H1 (cell line): Measurements from ENCODE around the gene CCDC183. TPM values are rescaled to one million over a fixed set of nuclear protein-coding genes. Genes with fewer than 3 reads are reported as not detected.

Source experiments
- polyA plus RNA-seq, 7 experiments: library from polyadenylated mRNA; depleted of rRNA in 3 of 7; stranded (reverse) in 5 of 7; unstranded in 2 of 7; fragments of >200 nt in 5 of 7; fragments of 200-250 nt in 2 of 7; gene quantifications; 1 replicate in 5 of 7; 2 replicates in 1 of 7; 4 replicates in 1 of 7; pipeline versions ENCODE4 v1.2.1 to v1.2.3, GENCODE V29; 2011 to 2013; ENCODE audit warnings: missing spikeins in 2 of 7, mixed read lengths in 2 of 7
- total RNA-seq: library from RNA; stranded (reverse); fragmentation: NEBNext Ultra II Directional; extraction: Animal tissue kit (Norgen Biotek cat#: 25700); gene quantifications from 2 replicates; pipeline ENCODE4 v1.2.1, GENCODE V29; 2021
- TF ChIP-seq, protein P1 (sequence below): fragments of 300-600 bp; sonication (generic); IDR thresholded peaks from 2 replicates; pipeline ENCODE4 v1.7.1; 2012; ENCODE audit warnings: low read length, moderate library complexity, mild to moderate bottlenecking, inconsistent platforms; ENCODE audit not compliant: insufficient replicate concordance

CCDC183 gene
- total and polyA plus RNA-seq, 2 of the 8 experiments (the other 6 are each of a cell fraction or from before 2014, with no cell fraction given) = 0.51 to 1.6 TPM

DNA sequence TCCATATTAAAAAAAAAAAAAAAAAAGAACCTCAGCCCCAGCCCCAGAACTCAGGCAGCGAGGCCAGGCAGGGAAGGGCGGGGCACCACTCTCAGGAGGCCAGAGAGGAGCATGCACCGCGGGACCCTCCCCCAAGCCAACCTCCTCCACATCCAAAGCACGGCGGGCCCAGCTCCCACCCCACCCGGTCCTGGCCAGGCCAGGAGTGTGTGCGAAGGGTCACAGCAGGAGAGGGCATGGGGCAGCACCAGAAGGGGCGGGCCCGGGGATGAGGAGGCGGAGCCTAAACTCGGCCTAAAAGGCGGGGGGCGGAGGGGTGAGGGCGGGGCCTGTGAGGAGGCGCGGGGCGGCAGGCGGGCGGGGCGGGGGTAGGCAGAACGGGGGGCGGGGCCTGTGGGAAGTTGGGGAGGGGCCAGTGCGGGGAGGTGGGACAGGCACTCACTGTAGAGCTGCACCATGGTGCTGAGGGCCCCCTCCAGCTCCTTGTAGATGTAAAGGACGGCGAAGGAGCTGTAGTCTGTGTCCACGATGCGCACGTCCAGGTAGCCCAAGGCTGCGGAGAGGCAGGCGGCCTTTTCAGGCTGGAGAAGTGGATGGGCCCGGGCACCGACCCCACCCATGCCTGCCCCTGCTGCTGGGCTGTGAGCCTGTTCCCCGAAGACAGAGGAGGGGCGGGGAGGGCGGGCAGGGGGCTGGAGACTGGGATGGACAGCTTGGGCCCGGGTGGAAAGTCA lies 33.1 kb upstream of the CCDC183 start (continued):
- TF ChIP-seq, protein P1, sequence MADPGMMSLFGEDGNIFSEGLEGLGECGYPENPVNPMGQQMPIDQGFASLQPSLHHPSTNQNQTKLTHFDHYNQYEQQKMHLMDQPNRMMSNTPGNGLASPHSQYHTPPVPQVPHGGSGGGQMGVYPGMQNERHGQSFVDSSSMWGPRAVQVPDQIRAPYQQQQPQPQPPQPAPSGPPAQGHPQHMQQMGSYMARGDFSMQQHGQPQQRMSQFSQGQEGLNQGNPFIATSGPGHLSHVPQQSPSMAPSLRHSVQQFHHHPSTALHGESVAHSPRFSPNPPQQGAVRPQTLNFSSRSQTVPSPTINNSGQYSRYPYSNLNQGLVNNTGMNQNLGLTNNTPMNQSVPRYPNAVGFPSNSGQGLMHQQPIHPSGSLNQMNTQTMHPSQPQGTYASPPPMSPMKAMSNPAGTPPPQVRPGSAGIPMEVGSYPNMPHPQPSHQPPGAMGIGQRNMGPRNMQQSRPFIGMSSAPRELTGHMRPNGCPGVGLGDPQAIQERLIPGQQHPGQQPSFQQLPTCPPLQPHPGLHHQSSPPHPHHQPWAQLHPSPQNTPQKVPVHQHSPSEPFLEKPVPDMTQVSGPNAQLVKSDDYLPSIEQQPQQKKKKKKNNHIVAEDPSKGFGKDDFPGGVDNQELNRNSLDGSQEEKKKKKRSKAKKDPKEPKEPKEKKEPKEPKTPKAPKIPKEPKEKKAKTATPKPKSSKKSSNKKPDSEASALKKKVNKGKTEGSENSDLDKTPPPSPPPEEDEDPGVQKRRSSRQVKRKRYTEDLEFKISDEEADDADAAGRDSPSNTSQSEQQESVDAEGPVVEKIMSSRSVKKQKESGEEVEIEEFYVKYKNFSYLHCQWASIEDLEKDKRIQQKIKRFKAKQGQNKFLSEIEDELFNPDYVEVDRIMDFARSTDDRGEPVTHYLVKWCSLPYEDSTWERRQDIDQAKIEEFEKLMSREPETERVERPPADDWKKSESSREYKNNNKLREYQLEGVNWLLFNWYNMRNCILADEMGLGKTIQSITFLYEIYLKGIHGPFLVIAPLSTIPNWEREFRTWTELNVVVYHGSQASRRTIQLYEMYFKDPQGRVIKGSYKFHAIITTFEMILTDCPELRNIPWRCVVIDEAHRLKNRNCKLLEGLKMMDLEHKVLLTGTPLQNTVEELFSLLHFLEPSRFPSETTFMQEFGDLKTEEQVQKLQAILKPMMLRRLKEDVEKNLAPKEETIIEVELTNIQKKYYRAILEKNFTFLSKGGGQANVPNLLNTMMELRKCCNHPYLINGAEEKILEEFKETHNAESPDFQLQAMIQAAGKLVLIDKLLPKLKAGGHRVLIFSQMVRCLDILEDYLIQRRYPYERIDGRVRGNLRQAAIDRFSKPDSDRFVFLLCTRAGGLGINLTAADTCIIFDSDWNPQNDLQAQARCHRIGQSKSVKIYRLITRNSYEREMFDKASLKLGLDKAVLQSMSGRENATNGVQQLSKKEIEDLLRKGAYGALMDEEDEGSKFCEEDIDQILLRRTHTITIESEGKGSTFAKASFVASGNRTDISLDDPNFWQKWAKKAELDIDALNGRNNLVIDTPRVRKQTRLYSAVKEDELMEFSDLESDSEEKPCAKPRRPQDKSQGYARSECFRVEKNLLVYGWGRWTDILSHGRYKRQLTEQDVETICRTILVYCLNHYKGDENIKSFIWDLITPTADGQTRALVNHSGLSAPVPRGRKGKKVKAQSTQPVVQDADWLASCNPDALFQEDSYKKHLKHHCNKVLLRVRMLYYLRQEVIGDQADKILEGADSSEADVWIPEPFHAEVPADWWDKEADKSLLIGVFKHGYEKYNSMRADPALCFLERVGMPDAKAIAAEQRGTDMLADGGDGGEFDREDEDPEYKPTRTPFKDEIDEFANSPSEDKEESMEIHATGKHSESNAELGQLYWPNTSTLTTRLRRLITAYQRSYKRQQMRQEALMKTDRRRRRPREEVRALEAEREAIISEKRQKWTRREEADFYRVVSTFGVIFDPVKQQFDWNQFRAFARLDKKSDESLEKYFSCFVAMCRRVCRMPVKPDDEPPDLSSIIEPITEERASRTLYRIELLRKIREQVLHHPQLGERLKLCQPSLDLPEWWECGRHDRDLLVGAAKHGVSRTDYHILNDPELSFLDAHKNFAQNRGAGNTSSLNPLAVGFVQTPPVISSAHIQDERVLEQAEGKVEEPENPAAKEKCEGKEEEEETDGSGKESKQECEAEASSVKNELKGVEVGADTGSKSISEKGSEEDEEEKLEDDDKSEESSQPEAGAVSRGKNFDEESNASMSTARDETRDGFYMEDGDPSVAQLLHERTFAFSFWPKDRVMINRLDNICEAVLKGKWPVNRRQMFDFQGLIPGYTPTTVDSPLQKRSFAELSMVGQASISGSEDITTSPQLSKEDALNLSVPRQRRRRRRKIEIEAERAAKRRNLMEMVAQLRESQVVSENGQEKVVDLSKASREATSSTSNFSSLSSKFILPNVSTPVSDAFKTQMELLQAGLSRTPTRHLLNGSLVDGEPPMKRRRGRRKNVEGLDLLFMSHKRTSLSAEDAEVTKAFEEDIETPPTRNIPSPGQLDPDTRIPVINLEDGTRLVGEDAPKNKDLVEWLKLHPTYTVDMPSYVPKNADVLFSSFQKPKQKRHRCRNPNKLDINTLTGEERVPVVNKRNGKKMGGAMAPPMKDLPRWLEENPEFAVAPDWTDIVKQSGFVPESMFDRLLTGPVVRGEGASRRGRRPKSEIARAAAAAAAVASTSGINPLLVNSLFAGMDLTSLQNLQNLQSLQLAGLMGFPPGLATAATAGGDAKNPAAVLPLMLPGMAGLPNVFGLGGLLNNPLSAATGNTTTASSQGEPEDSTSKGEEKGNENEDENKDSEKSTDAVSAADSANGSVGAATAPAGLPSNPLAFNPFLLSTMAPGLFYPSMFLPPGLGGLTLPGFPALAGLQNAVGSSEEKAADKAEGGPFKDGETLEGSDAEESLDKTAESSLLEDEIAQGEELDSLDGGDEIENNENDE = no peak
